GM19043 (cell line): ENCODE measurements around the gene IMMP2L.

Source experiments
- ATAC-seq: cut with Tn5 transposase; IDR thresholded peaks from one replicate; pipeline ENCODE4 v1.9.1; 2021; ENCODE audit warnings: low read depth; ENCODE audit not compliant: unreplicated experiment

IMMP2L gene

GRCh38 chr7:111137296-111138192 lies 424.7 kb downstream of the IMMP2L start:
- ATAC-seq: peak; percentile 61

GRCh38 chr7:111132833-111133232 lies 429.5 kb downstream of the IMMP2L start:
- ATAC-seq: no peak

- no peak for ATAC-seq
Observed at GRCh38 chr7:111129435-111129834, 432.9 kb downstream of the IMMP2L start.

GRCh38 chr7:111126987-111127386 lies 435.3 kb downstream of the IMMP2L start:
- ATAC-seq: no peak

- no peak for ATAC-seq
Observed at GRCh38 chr7:111115966-111116365, 446.3 kb downstream of the IMMP2L start.

GRCh38 chr7:111113263-111114017 lies 448.9 kb downstream of the IMMP2L start:
- ATAC-seq: no peak

GRCh38 chr7:111112439-111112838 lies 449.9 kb downstream of the IMMP2L start:
- no peak for ATAC-seq

GRCh38 chr7:111108496-111108895 lies 453.8 kb downstream of the IMMP2L start:
- no peak for ATAC-seq

GRCh38 chr7:111108000-111108399 lies 454.3 kb downstream of the IMMP2L start:
- no peak for ATAC-seq

GRCh38 chr7:111107579-111107978 lies 454.7 kb downstream of the IMMP2L start:
- ATAC-seq: no peak

GRCh38 chr7:111105269-111105668 lies 457.0 kb downstream of the IMMP2L start:
- ATAC-seq: no peak

- no peak for ATAC-seq
Observed at GRCh38 chr7:111104710-111105109, 457.6 kb downstream of the IMMP2L start.

GRCh38 chr7:111103678-111104274 lies 458.5 kb downstream of the IMMP2L start:
- ATAC-seq: peak; percentile 60

GRCh38 chr7:111103136-111103535 lies 459.2 kb downstream of the IMMP2L start:
- ATAC-seq: no peak

GRCh38 chr7:111101856-111102646 lies 460.2 kb downstream of the IMMP2L start:
- ATAC-seq: no peak

GRCh38 chr7:111098926-111099250 lies 463.4 kb downstream of the IMMP2L start:
- ATAC-seq: no peak

GRCh38 chr7:111098011-111098925 lies 464.0 kb downstream of the IMMP2L start:
- ATAC-seq: peak; percentile 74

GRCh38 chr7:111096997-111097396 lies 465.3 kb downstream of the IMMP2L start:
- ATAC-seq: no peak

GRCh38 chr7:111094419-111094818 lies 467.9 kb downstream of the IMMP2L start:
- no peak for ATAC-seq

- no peak for ATAC-seq
Observed at GRCh38 chr7:111093496-111093895, 468.8 kb downstream of the IMMP2L start.
